HEK293T (cell line): Measurements from ENCODE around the gene SLC22A9.

Experiments
- ELF4 ChIP-seq: fragments of 450-650 bp; IDR thresholded peaks from 2 replicates; pipeline ENCODE4 v1.6.1; 2017; ENCODE audit warnings: antibody characterized with exemption
- FOXA1 ChIP-seq: fragments of 450-650 bp; IDR thresholded peaks from 2 replicates; pipeline ENCODE4 v1.6.1; 2016; ENCODE audit warnings: mild to moderate bottlenecking
- HDGF ChIP-seq: fragments of 450-650 bp; IDR thresholded peaks from 2 replicates; pipeline ENCODE4 v1.6.1; 2017; ENCODE audit warnings: antibody characterized with exemption, borderline replicate concordance
- LEF1 ChIP-seq: fragments of 450-650 bp; IDR thresholded peaks from 2 replicates; pipeline ENCODE4 v1.6.1; 2017; ENCODE audit warnings: mild to moderate bottlenecking, borderline replicate concordance
- NFRKB ChIP-seq: fragments of 450-650 bp; IDR thresholded peaks from 2 replicates; pipeline ENCODE4 v1.6.1; 2016; ENCODE audit warnings: mild to moderate bottlenecking, moderate library complexity
- SUZ12 ChIP-seq: fragments of 450-650 bp; IDR thresholded peaks from 2 replicates; pipeline ENCODE4 v1.6.1; 2016; ENCODE audit warnings: mild to moderate bottlenecking

- TF ChIP-seq FOXA1 = no peak
- TF ChIP-seq HDGF = no peak
- TF ChIP-seq SUZ12 = no peak
- no peak for TF ChIP-seq ELF4
- TF ChIP-seq NFRKB = no peak
- no peak for TF ChIP-seq LEF1
These were observed 75.5 kb downstream of the SLC22A9 start for GRCh38 chr11:63445118-63445517.
